ENCODE data around the gene MYO1E.
"Not testable (repeated sequence)": the region's sequence is repeated elsewhere in the genome, so short reads cannot be mapped to it uniquely, and the experiment has no call there.

Gene MYO1E

GRCh38 chr15:59410391-59410896, 37.8 kb upstream of the MYO1E start:
- DNase-seq (ENCODE audit: low read depth), result no peak
- no peak overlapping the region for H3K4me3 ChIP-seq (ENCODE audit: low read depth, low read length)
- TF ChIP-seq CTCF (conservative IDR thresholded peaks at IDR 0.05; ENCODE audit: low read depth, low read length), result no peak

GRCh38 chr15:59407946-59408345, 35.3 kb upstream of the MYO1E start:
- no peak for DNase-seq (ENCODE audit: low read depth)
- no peak for TF ChIP-seq CTCF (conservative IDR thresholded peaks at IDR 0.05; ENCODE audit: low read depth, low read length)
- no peak overlapping the region for H3K4me3 ChIP-seq (ENCODE audit: low read depth, low read length)

GRCh38 chr15:59406446-59406845, 33.8 kb upstream of the MYO1E start:
- H3K4me3 ChIP-seq (ENCODE audit: low read depth, low read length), result no peak overlapping the region
- TF ChIP-seq CTCF (conservative IDR thresholded peaks at IDR 0.05; ENCODE audit: low read depth, low read length), result no peak
- no peak for DNase-seq (ENCODE audit: low read depth)

- TF ChIP-seq CTCF (conservative IDR thresholded peaks at IDR 0.05; ENCODE audit: low read depth, low read length), result no peak
- no peak overlapping the region for H3K4me3 ChIP-seq (ENCODE audit: low read depth, low read length)
- DNase-seq (ENCODE audit: low read depth), result no peak
Measured at GRCh38 chr15:59405079-59405478, 32.4 kb upstream of the MYO1E start.

GRCh38 chr15:59401824-59402569, 29.3 kb upstream of the MYO1E start:
- TF ChIP-seq CTCF (conservative IDR thresholded peaks at IDR 0.05; ENCODE audit: low read depth, low read length), result no peak
- DNase-seq (ENCODE audit: low read depth), result no peak
- H3K4me3 ChIP-seq (ENCODE audit: low read depth, low read length), result no peak overlapping the region

- DNase-seq (ENCODE audit: low read depth); H3K4me3 ChIP-seq (ENCODE audit: low read depth, low read length): not testable (repeated sequence)
Measured at GRCh38 chr15:59401051-59401823, 28.6 kb upstream of the MYO1E start.

- H3K4me3 ChIP-seq (ENCODE audit: low read depth, low read length), result no peak overlapping the region
- no peak for TF ChIP-seq CTCF (conservative IDR thresholded peaks at IDR 0.05; ENCODE audit: low read depth, low read length)
- DNase-seq (ENCODE audit: low read depth), result no peak
Measured at GRCh38 chr15:59400103-59400813, 27.6 kb upstream of the MYO1E start.

Measured in choroid plexus epithelial cell (primary cell).